Liver (tissue), 9 donors: ENCODE measurements around the gene ATP1A3. TPM values are rescaled to one million over a fixed set of nuclear protein-coding genes. Genes with fewer than 3 reads are reported as not detected.

ENCODE experiments used
- DNase-seq: peaks from one replicate; pipeline ENCODE4 v3.0.0-alpha.2; 2017; ENCODE audit warnings: low spot score
- H3K27ac ChIP-seq, 2 donors: one replicate each; pipeline ENCODE4 v1.7.0; 2013; ENCODE audit warnings: inconsistent platforms in 2 of 2, low read length in 2 of 2, control low read depth in 1 of 2, low read depth in 1 of 2, mild to moderate bottlenecking in 1 of 2
- H3K27me3 ChIP-seq, 4 donors: one replicate each; pipeline versions ENCODE4 v1.6.1 to v1.7.0; 2013; ENCODE audit warnings: low read length in 3 of 4, inconsistent platforms in 1 of 4, mild to moderate bottlenecking in 1 of 4, moderate library complexity in 1 of 4; ENCODE audit not compliant: control insufficient read depth in 4 of 4, insufficient read depth in 4 of 4
- H3K36me3 ChIP-seq, 4 donors: one replicate each; pipeline versions ENCODE4 v1.6.1 to v1.7.0; 2013; ENCODE audit warnings: low read length in 3 of 4, mild to moderate bottlenecking in 3 of 4, low read depth in 1 of 4, moderate library complexity in 1 of 4; ENCODE audit not compliant: control insufficient read depth in 4 of 4, insufficient read depth in 3 of 4
- H3K4me1 ChIP-seq, 4 donors: one replicate each; pipeline versions ENCODE4 v1.6.1 to v1.7.0; 2013; ENCODE audit warnings: low read length in 3 of 4, mild to moderate bottlenecking in 3 of 4, moderate library complexity in 1 of 4; ENCODE audit not compliant: control insufficient read depth in 4 of 4, insufficient read depth in 4 of 4
- H3K4me3 ChIP-seq, 3 donors: one replicate each; pipeline versions ENCODE4 v1.6.1 to v1.7.0; 2013; ENCODE audit warnings: low read length in 3 of 3, control low read depth in 1 of 3, low read depth in 1 of 3, mild to moderate bottlenecking in 1 of 3
- H3K9ac ChIP-seq, 2 donors: one replicate each; pipeline ENCODE4 v1.7.0; 2013; ENCODE audit warnings: low read length in 2 of 2, mild to moderate bottlenecking in 2 of 2, moderate library complexity in 2 of 2, control low read depth in 1 of 2, low read depth in 1 of 2
- H3K9me3 ChIP-seq, 4 donors: one replicate each; pipeline versions ENCODE4 v1.6.1 to v1.7.0; 2013; ENCODE audit warnings: low read length in 3 of 4; ENCODE audit not compliant: control insufficient read depth in 4 of 4
- EGR1 ChIP-seq, 2 donors: IDR thresholded peaks; 2 replicates each; pipeline ENCODE4 v1.6.1; 2016 to 2018; ENCODE audit warnings: antibody characterized with exemption in 2 of 2, low read depth in 2 of 2
- FOXA1 ChIP-seq: IDR thresholded peaks from 2 replicates; pipeline ENCODE4 v1.6.1; 2016; ENCODE audit warnings: antibody characterized with exemption
- HNF4A ChIP-seq, 2 donors: conservative IDR thresholded peaks; 2 replicates each; pipeline ENCODE4 v1.6.1; 2016; ENCODE audit warnings: antibody characterized with exemption in 2 of 2, mild to moderate bottlenecking in 2 of 2
- HNF4G ChIP-seq: IDR thresholded peaks from 2 replicates; pipeline ENCODE4 v1.6.1; 2016; ENCODE audit warnings: antibody characterized with exemption
- JUND ChIP-seq, 2 donors: IDR thresholded peaks; 2 replicates each; pipeline ENCODE4 v1.6.1; 2016; ENCODE audit warnings: antibody characterized with exemption in 2 of 2
- MAX ChIP-seq: IDR thresholded peaks from 2 replicates; pipeline ENCODE4 v1.6.1; 2016; ENCODE audit warnings: antibody characterized with exemption
- NR2F2 ChIP-seq: IDR thresholded peaks from 2 replicates; pipeline ENCODE4 v1.6.1; 2016; ENCODE audit warnings: antibody characterized with exemption
- RAD21 ChIP-seq, 2 donors: IDR thresholded peaks; 2 replicates each; pipeline ENCODE4 v1.6.1; 2016; ENCODE audit warnings: antibody characterized with exemption in 2 of 2, mild to moderate bottlenecking in 2 of 2
- REST ChIP-seq: IDR thresholded peaks from 2 replicates; pipeline ENCODE4 v1.6.1; 2016; ENCODE audit warnings: antibody characterized with exemption, mild to moderate bottlenecking
- TAF1 ChIP-seq: conservative IDR thresholded peaks from 2 replicates; pipeline ENCODE4 v1.6.1; 2016; ENCODE audit warnings: antibody characterized with exemption, mild to moderate bottlenecking
- YY1 ChIP-seq: IDR thresholded peaks from 2 replicates; pipeline ENCODE4 v1.6.1; 2016; ENCODE audit warnings: antibody characterized with exemption, mild to moderate bottlenecking
- ZBTB33 ChIP-seq: IDR thresholded peaks from 2 replicates; pipeline ENCODE4 v1.6.1; 2016; ENCODE audit warnings: antibody characterized with exemption
- WGBS: extraction: QIAGEN DNeasy Blood & Tissue Kit; methylation state at CpG from one replicate; pipeline ENCODE4 v1.1.7; 2013; 5-methylcytosine and 5-hydroxymethylcytosine counted together
- polyA plus RNA-seq, 2 donors: library from polyadenylated mRNA; stranded (reverse) in 1 of 2; unstranded in 1 of 2; fragments of 200-250 nt in 1 of 2; fragments of >200 nt in 1 of 2; fragmentation: Nextera tagmentation in 1 of 2; extraction: Ambion mirVana in 1 of 2; gene quantifications; one replicate each; pipeline versions ENCODE4 v1.2.1 to v1.2.3, GENCODE V29; 2013 to 2015
- total RNA-seq, 2 donors: library from RNA; depleted of rRNA; stranded (reverse); fragments of >200 nt; gene quantifications; one replicate each; pipeline ENCODE4 v1.2.3, GENCODE V29; 2014
- donor health status: healthy.
- donor health status: healthy.
- donor health status: healthy.
- donor health status: healthy.
- donor health status: healthy.

ATP1A3 gene
- total and polyA plus RNA-seq, 4 donors: 0.05 to 0.09 (median 0.08) TPM; not detected in 1

- Histone ChIP-seq H3K27ac (no peak overlapping the region), H3K9ac (no peak overlapping the region), H3K36me3 (no peaks in the 10 kb centered on the region), H3K9me3 (no peaks in the 10 kb centered on the region), H3K4me1 (peaks cover 0 to 10% (median 3%) of the 10 kb centered on the region in 4 donors), H3K27me3 (peaks cover 0 to 5% (median 0%) of the 10 kb centered on the region in 4 donors), H3K4me3 (no peak overlapping the region)
- WGBS: 79% methylated on average over 2 of the region's 2 CpGs
- TF ChIP-seq REST: no peak
- no peak for TF ChIP-seq HNF4G
- no peak for TF ChIP-seq HNF4A (conservative IDR thresholded peaks at IDR 0.05)
- no peak for TF ChIP-seq FOXA1
- no peak for TF ChIP-seq YY1
- no peak for TF ChIP-seq TAF1
- TF ChIP-seq EGR1 (IDR thresholded peaks at IDR 0.05; ENCODE audit: low read depth in 2 of 2): no peak
- no peak for TF ChIP-seq ZBTB33
- no peak for TF ChIP-seq RAD21 (IDR thresholded peaks at IDR 0.05)
- DNase-seq: no peak
These were observed 49.7 kb downstream of the ATP1A3 start for GRCh38 chr19:41944336-41944735.

GRCh38 chr19:41941410-41942202, 52.4 kb downstream of the ATP1A3 start:
- no peaks in the 10 kb centered on the region for H3K36me3 ChIP-seq
- peaks cover 0 to 10% (median 3%) of the 10 kb centered on the region in 4 donors for H3K4me1 ChIP-seq
- 85% methylated on average over 9 of the region's 9 CpGs for WGBS
- H3K4me3 ChIP-seq: no peak overlapping the region
- no peak for DNase-seq
- H3K27ac ChIP-seq: no peak overlapping the region
- H3K9me3 ChIP-seq: no peaks in the 10 kb centered on the region
- no peak overlapping the region for H3K9ac ChIP-seq
- peaks cover 0 to 5% (median 0%) of the 10 kb centered on the region in 4 donors for H3K27me3 ChIP-seq
- TF ChIP-seq JUND (IDR thresholded peaks at IDR 0.05): no peak
- no peak for TF ChIP-seq EGR1 (IDR thresholded peaks at IDR 0.05; ENCODE audit: low read depth in 2 of 2)
- no peak for TF ChIP-seq MAX
- TF ChIP-seq NR2F2: no peak
- no peak for TF ChIP-seq RAD21 (IDR thresholded peaks at IDR 0.05)
- no peak for TF ChIP-seq HNF4A (conservative IDR thresholded peaks at IDR 0.05)
